K562 (cell line): ENCODE data around the gene MLLT6.

Experiments used
- BACH1 ChIP-seq: fragments of 200-800 bp; sonication (Bioruptor generic); IDR thresholded peaks from 2 replicates; pipeline ENCODE4 v1.6.1; 2016; ENCODE audit warnings: missing genetic modification characterization, missing compliant biosample characterization
- CTCF ChIP-seq, 3 experiments: IDR thresholded peaks in 2 of 3; conservative IDR thresholded peaks in 1 of 3; 2 replicates each; pipeline ENCODE4 v1.5.1; 2011 to 2012; ENCODE audit warnings: low read length in 3 of 3, mild to moderate bottlenecking in 3 of 3, control low read depth in 2 of 3, improper control_type of control experiment in 1 of 3, inconsistent platforms in 1 of 3, low read depth in 1 of 3, mixed read lengths in 1 of 3, moderate library complexity in 1 of 3; ENCODE audit not compliant: insufficient read depth in 2 of 3
- CTCFL ChIP-seq: IDR thresholded peaks from 2 replicates; pipeline ENCODE4 v1.6.1; 2011; ENCODE audit warnings: borderline replicate concordance, low read depth, mild to moderate bottlenecking, moderate library complexity, low read length; ENCODE audit not compliant: insufficient read depth, poor library complexity, severe bottlenecking
- HDAC6 ChIP-seq: IDR thresholded peaks from 2 replicates; pipeline ENCODE4 v1.6.1; 2012; ENCODE audit warnings: low read depth, mild to moderate bottlenecking, control low read depth, inconsistent platforms, low read length, moderate library complexity
- POLR2A ChIP-seq: fragments of 450-650 bp; conservative IDR thresholded peaks from 2 replicates; pipeline ENCODE4 v1.6.1; 2016
- SIN3A ChIP-seq, 2 experiments: fragments of 150-350 bp in 1 of 2; IDR thresholded peaks; 2 replicates each; pipeline ENCODE4 v1.6.1; 2011 to 2016; ENCODE audit warnings: borderline replicate concordance in 2 of 2, low read depth in 2 of 2, low read length in 2 of 2, mild to moderate bottlenecking in 2 of 2, moderate library complexity in 2 of 2; ENCODE audit not compliant: control insufficient read depth in 1 of 2
- SP2 ChIP-seq: IDR thresholded peaks from 2 replicates; pipeline ENCODE4 v1.6.1; 2011; ENCODE audit warnings: mild to moderate bottlenecking, low read depth, low read length, moderate library complexity; ENCODE audit not compliant: poor library complexity, severe bottlenecking; ENCODE audit errors: extremely low read depth

- TF ChIP-seq CTCFL (no peak), CTCF (IDR thresholded peaks at IDR 0.05 in 2 of 3, conservative IDR thresholded peaks at IDR 0.05 in 1 of 3; ENCODE audit: insufficient read depth in 2 of 3, low read depth in 1 of 3, low read length in 3 of 3) (no peak), SIN3A (IDR thresholded peaks at IDR 0.05; ENCODE audit: borderline replicate concordance in 2 of 2, control insufficient read depth in 1 of 2, low read depth in 2 of 2, low read length in 2 of 2) (no peak), BACH1 (tag) (no peak), HDAC6 (no peak), SP2 (no peak), POLR2A (no peak)
Measured at GRCh38 chr17:38698760-38699159, 6.3 kb upstream of the MLLT6 start.
